Psoas muscle (tissue), 8 donors: Measurements from ENCODE around the gene PI4KB. TPM values are rescaled to one million over a fixed set of nuclear protein-coding genes. Genes with fewer than 3 reads are reported as not detected.

Source experiments
- ATAC-seq, 4 donors: fragments of 200-7000 bp; cut with Tn5 transposase; one replicate each; pipeline ENCODE4 v1.9.1; 2020; ENCODE audit warnings: moderate library complexity in 3 of 4, mild to moderate bottlenecking in 2 of 4
- DNase-seq, 2 donors: peaks; one replicate each; pipeline ENCODE4 v3.0.0-alpha.2; 2020
- H3K27ac ChIP-seq: fragments of 200-600 bp; one replicate; pipeline ENCODE4 v1.8.0; 2022
- H3K27me3 ChIP-seq, 3 donors: fragments of 200-600 bp in 1 of 3; one replicate each; pipeline versions ENCODE4 v1.6.1 to v1.8.0; 2013 to 2022; ENCODE audit warnings: low read length in 2 of 3, mild to moderate bottlenecking in 2 of 3, moderate library complexity in 1 of 3; ENCODE audit not compliant: insufficient read depth in 3 of 3
- H3K36me3 ChIP-seq, 2 donors: fragments of 200-600 bp in 1 of 2; one replicate each; pipeline versions ENCODE4 v1.6.1 to v1.8.0; 2013 to 2022; ENCODE audit warnings: low read depth in 1 of 2, mild to moderate bottlenecking in 1 of 2, moderate library complexity in 1 of 2; ENCODE audit not compliant: insufficient read depth in 1 of 2
- H3K4me1 ChIP-seq: fragments of 200-600 bp; one replicate; pipeline ENCODE4 v1.8.0; 2022
- H3K4me3 ChIP-seq: fragments of 200-600 bp; one replicate; pipeline ENCODE4 v1.8.0; 2022; ENCODE audit warnings: mild to moderate bottlenecking
- H3K9me3 ChIP-seq: fragments of 200-600 bp; one replicate; pipeline ENCODE4 v1.8.0; 2022
- WGBS, 3 donors: extraction: QIAGEN DNeasy Blood & Tissue Kit; methylation state at CpG; one replicate each; pipeline versions ENCODE4 v1.1.6 to v1.1.7; 2013; 5-methylcytosine and 5-hydroxymethylcytosine counted together
- intact Hi-C, 2 donors: fragments of 100-400 bp; cut with DNase I; formaldehyde crosslinking; loops; one replicate each; pipeline versions ENCODE4 v1.11.0 to v1.14.2; 2022
- polyA plus RNA-seq, 3 donors: library from polyadenylated mRNA; stranded (reverse); fragments of 200-250 nt; gene quantifications; one replicate each; pipeline ENCODE4 v1.2.3, GENCODE V29; 2013
- total RNA-seq, 4 donors: library from RNA; stranded (reverse); fragmentation: NEBNext Ultra II Directional in 2 of 4; extraction: Animal tissue kit (Norgen Biotek cat#: 25700) in 2 of 4; gene quantifications; one replicate each; pipeline versions ENCODE4 v1.2.1 to v1.2.4, GENCODE V29; 2021 to 2023
- TF ChIP-seq, protein P1 (sequence below): fragments of 200-600 bp; IDR thresholded peaks from one replicate; pipeline ENCODE4 v1.8.0; 2022; ENCODE audit warnings: antibody characterized with exemption
- donor health status: healthy with polysubstance abuse.
- donor health status: DM: no; HTN: no; CAD: no; lungs with moderate emphysema.
- donor health status: Bipolar disorder and iron deficiency.
- donor health status: healthy.
- donor health status: DM: yes; HTN: yes; CAD: no.
- donor health status: DM: no; HTN: no; CAD: no.
- donor health status: DM: no; HTN: no; CAD: no.
- donor health status: DM: yes; HTN: yes; CAD: no.

Gene PI4KB
- total and polyA plus RNA-seq, 7 donors, result 42.6 to 96.4 (median 66.3) TPM

DNA sequence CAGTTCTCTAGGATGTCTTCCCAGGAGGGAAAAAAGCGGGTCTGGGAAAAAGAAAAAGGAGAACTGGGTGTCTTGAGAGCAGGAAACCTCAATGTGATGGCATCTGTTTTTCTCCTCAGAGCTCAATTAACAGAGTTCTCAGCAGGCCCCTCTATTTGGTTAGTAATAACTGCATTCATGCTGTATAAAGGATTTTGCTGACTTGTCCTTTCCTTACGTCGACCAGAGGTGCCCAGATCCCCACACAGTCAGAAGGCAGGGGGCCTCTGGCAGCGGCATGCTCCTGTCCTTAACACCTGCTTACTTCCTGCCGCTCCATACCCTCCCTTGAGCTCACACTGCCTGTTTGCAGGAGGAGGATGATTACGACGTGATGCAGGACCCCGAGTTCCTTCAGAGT is 60.4 kb downstream of the PI4KB start:
- WGBS, 3 donors, result 75 to 80% (median 79%) methylated on average over 8 of the region's 8 CpGs

DNA sequence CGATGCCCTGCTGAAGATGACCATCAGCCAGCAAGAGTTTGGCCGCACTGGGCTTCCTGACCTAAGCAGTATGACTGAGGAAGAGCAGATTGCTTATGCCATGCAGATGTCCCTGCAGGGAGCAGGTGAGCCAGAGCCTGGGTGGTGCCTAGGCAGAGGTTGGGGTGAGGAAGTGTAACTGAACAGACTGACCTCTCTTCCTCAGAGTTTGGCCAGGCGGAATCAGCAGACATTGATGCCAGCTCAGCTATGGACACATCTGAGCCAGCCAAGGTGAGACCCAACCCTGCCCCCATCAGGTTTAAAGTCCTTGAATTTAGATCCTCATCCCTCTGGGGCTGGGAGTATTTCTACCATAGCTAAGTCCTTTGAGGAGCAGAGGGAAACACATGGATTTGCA is 60.9 kb downstream of the PI4KB start:
- 84 to 91% (median 89%) methylated on average over 2 to 3 of the region's 3 CpGs for WGBS, 3 donors
- no peak for ATAC-seq
- intact Hi-C loops, result loop anchor here in 1 of 2 donors (5.0 kb wide), 1 partner anchor 824 kb away; no protein-coding TSS in a partner anchor
- H3K4me1 ChIP-seq, result no peaks in the 10 kb centered on the region
- TF ChIP-seq, protein P1, sequence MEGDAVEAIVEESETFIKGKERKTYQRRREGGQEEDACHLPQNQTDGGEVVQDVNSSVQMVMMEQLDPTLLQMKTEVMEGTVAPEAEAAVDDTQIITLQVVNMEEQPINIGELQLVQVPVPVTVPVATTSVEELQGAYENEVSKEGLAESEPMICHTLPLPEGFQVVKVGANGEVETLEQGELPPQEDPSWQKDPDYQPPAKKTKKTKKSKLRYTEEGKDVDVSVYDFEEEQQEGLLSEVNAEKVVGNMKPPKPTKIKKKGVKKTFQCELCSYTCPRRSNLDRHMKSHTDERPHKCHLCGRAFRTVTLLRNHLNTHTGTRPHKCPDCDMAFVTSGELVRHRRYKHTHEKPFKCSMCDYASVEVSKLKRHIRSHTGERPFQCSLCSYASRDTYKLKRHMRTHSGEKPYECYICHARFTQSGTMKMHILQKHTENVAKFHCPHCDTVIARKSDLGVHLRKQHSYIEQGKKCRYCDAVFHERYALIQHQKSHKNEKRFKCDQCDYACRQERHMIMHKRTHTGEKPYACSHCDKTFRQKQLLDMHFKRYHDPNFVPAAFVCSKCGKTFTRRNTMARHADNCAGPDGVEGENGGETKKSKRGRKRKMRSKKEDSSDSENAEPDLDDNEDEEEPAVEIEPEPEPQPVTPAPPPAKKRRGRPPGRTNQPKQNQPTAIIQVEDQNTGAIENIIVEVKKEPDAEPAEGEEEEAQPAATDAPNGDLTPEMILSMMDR, result no peak
- peaks cover 4 to 95% of the 10 kb centered on the region in 2 donors for H3K36me3 ChIP-seq
- H3K4me3 ChIP-seq, result no peak overlapping the region
- no peak for DNase-seq
- no peaks in the 10 kb centered on the region for H3K27me3 ChIP-seq
- H3K27ac ChIP-seq, result no peak overlapping the region
- no peaks in the 10 kb centered on the region for H3K9me3 ChIP-seq

More for the DNA sequence above, 60.4 kb downstream of the PI4KB start:
- no peaks in the 10 kb centered on the region for H3K27me3 ChIP-seq
- H3K36me3 ChIP-seq, result peaks cover 4 to 98% of the 10 kb centered on the region in 2 donors
- H3K27ac ChIP-seq, result no peak overlapping the region
- TF ChIP-seq, protein P1, result no peak
- intact Hi-C loops, result loop anchor here in 1 of 2 donors (5.0 kb wide), 1 partner anchor 825 kb away; no protein-coding TSS in a partner anchor
- no peaks in the 10 kb centered on the region for H3K4me1 ChIP-seq
- no peaks in the 10 kb centered on the region for H3K9me3 ChIP-seq
- DNase-seq, result no peak
- H3K4me3 ChIP-seq, result no peak overlapping the region
- no peak for ATAC-seq

DNA sequence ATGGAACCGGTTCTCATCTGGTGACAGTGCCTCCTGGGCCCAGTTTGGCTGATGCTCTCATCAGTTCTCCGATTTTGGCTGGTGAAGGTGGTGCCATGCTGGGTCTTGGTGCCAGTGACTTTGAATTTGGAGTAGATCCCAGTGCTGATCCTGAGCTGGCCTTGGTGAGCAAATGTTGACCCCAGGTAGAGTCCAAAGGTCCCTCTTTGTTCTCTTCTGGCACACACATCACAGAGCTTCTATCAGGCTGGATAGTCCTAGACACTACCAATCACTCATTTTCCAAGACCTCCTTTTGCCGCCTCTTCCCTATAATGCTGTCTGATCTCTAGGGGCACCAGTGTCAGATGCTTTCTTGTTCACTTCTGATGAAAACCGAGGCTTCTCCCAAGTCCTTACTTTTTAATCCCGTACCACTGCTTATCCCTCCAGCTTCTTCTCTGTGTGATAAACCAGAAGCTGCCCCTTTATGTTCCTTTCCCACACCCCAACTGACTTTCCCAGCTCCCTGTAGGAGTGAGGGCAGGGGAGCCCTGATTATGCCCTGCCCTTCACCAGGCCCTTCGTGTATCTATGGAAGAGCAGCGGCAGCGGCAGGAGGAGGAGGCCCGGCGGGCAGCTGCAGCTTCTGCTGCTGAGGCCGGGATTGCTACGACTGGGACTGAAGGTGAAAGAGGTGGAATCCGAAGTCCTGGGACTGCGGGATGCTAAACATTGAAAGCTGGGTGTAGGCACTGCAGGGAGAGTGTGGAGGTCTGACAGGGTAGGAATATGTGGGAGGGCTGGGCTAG is 61.6 kb downstream of the PI4KB start:
- H3K36me3 ChIP-seq, result peaks cover 4 to 88% of the 10 kb centered on the region in 2 donors
- intact Hi-C loops, result loop anchor here in 1 of 2 donors (5.0 kb wide), 1 partner anchor 823 kb away; no protein-coding TSS in a partner anchor
- no peaks in the 10 kb centered on the region for H3K4me1 ChIP-seq
- no peak for ATAC-seq
- H3K9me3 ChIP-seq, result no peaks in the 10 kb centered on the region
- no peaks in the 10 kb centered on the region for H3K27me3 ChIP-seq
- no peak for DNase-seq
- TF ChIP-seq, protein P1, result no peak
- 81 to 90% (median 84%) methylated on average over 14 of the region's 14 CpGs for WGBS, 3 donors
- no peak overlapping the region for H3K27ac ChIP-seq
- H3K4me3 ChIP-seq, result no peak overlapping the region

DNA sequence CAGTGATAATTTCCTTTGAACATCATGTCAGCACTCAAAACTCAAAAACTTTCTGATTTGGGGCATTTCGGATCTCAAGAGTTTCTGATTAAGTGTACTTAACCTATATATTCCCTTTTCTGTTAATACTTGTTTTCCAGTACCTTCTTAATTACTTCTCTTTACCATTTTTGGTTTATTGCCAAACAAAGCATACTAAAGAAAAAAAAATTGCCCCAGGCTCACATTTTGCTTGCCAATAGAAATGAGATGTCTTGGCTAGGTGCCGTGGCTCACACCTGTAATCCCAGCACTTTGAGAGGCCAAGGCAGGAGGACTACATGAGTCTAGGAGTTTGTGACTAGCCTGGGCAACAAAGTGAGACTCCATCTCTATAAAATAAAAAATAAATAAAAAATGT is 67.9 kb downstream of the PI4KB start:
- ATAC-seq (no peak), DNase-seq (no peak)
- intact Hi-C loops, result no loop called here

More for the DNA sequence above, 67.9 kb downstream of the PI4KB start:
- no peak overlapping the region for H3K27ac ChIP-seq
- peaks cover 4 to 27% of the 10 kb centered on the region in 2 donors for H3K36me3 ChIP-seq
- peaks cover 35% of the 10 kb centered on the region for H3K4me1 ChIP-seq
- WGBS, 3 donors, result 80 to 88% (median 85%) methylated on average over 2 of the region's 2 CpGs
- TF ChIP-seq, protein P1, result no peak
- no peak overlapping the region for H3K4me3 ChIP-seq
- no peaks in the 10 kb centered on the region for H3K27me3 ChIP-seq
- no peaks in the 10 kb centered on the region for H3K9me3 ChIP-seq
